ENCODE data around the gene MIPOL1. TPM values are rescaled to one million over a fixed set of nuclear protein-coding genes. Genes with fewer than 3 reads are reported as not detected.
A peak's percentile ranks its signal among the peaks of the same experiment; 100 is the strongest.

The MIPOL1 gene
- total and polyA plus RNA-seq, 2 of the 13 experiments (the other 11 are each of a cell fraction or from before 2014, with no cell fraction given) = 8.6 to 34.2 TPM

DNA sequence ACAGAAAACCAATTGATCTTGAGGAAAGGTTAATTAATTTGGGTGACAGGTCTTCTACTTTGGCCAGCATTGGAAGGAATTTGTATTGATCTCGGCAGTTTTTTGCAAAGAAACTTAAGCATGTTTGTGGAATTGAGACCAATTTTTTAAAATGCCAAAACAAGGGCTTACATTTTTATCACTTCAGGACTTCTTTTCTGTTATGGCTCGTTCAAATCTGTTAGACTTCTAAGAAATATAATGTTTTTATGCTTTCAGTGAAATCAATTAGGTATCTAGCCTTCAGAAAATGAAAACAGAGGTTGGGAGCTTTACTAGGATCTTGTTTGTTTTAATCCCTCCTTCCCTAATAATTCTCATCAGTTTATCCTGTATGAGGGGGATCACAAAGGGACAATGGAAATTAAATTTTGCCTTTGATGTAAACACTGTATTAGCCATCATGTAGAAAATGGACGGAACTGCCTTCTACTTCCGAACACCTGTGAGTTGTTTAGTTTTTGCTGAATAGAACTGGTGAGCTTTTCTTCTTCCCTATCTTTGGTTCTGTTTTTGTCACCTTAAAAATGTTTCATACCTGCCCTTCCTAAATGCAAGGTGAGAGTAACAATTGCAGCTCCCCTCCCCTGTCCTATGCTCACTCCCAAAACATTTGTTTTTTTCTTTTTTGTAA, 389.5 kb downstream of the MIPOL1 start (continued):
- TF ChIP-seq, protein P1, sequence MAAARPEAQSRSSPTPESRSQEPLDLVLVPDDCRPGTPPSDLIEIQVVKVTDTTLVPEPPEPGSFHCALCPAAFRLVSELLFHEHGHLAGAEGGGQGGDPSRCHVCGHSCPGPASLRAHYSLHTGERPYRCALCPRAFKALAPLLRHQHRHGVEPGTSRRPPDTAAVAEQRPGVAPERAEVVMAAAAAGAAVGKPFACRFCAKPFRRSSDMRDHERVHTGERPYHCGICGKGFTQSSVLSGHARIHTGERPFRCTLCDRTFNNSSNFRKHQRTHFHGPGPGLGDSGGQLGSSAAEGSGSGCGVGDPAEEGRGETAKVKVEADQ (CRISPR knock-in tag; IDR thresholded peaks at IDR 0.05; ENCODE audit: borderline replicate concordance) = no peak
- TF ChIP-seq ZFP37 (CRISPR knock-in tag; IDR thresholded peaks at IDR 0.05; ENCODE audit: borderline replicate concordance) (0 out of 2 replicates have a peak, but pooled peaks have one; percentile 8), SRF (IDR thresholded peaks at IDR 0.05; ENCODE audit: low read depth, low read length) (no peak), SNAPC2 (CRISPR knock-in tag; IDR thresholded peaks at IDR 0.05) (peak; percentile 71; the same call in 1 of the 2 replicates), DNMT3B (CRISPR knock-in tag; conservative IDR thresholded peaks at IDR 0.05) (peak; percentile 91; the same call in 1 of the 2 replicates), ZFP36L1 (CRISPR knock-in tag; IDR thresholded peaks at IDR 0.05) (0 out of 2 replicates have a peak, but pooled peaks have one; percentile 28), ZNF225 (CRISPR knock-in tag; IDR thresholded peaks at IDR 0.05) (no peak), ARNTL (CRISPR knock-in tag; IDR thresholded peaks at IDR 0.05) (peak; percentile 38; the same call in 1 of the 2 replicates), GTF3A (CRISPR knock-in tag; conservative IDR thresholded peaks at IDR 0.05) (0 out of 2 replicates have a peak, but pooled peaks have one; percentile 35), ZSCAN21 (CRISPR knock-in tag; IDR thresholded peaks at IDR 0.05; ENCODE audit: borderline replicate concordance) (no peak), NFRKB (IDR thresholded peaks at IDR 0.05) (no peak), ZNF24 (IDR thresholded peaks at IDR 0.05) (0 out of 2 replicates have a peak, but pooled peaks have one; percentile 4), RARG (CRISPR knock-in tag; IDR thresholded peaks at IDR 0.05; ENCODE audit: low read depth) (peak; percentile 52), NFKBIZ (CRISPR knock-in tag; IDR thresholded peaks at IDR 0.05) (no peak), MIER3 (CRISPR knock-in tag; IDR thresholded peaks at IDR 0.05; ENCODE audit: borderline replicate concordance) (peak; percentile 51; the same call in 1 of the 2 replicates)
- TF ChIP-seq, protein P2, sequence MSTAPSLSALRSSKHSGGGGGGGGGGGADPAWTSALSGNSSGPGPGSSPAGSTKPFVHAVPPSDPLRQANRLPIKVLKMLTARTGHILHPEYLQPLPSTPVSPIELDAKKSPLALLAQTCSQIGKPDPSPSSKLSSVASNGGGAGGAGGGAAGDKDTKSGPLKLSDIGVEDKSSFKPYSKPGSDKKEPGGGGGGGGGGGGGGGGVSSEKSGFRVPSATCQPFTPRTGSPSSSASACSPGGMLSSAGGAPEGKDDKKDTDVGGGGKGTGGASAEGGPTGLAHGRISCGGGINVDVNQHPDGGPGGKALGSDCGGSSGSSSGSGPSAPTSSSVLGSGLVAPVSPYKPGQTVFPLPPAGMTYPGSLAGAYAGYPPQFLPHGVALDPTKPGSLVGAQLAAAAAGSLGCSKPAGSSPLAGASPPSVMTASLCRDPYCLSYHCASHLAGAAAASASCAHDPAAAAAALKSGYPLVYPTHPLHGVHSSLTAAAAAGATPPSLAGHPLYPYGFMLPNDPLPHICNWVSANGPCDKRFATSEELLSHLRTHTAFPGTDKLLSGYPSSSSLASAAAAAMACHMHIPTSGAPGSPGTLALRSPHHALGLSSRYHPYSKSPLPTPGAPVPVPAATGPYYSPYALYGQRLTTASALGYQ (CRISPR knock-in tag; IDR thresholded peaks at IDR 0.05) = no peak
